K562 (cell line): ENCODE measurements around the gene SLC40A1. TPM values are rescaled to one million over a fixed set of nuclear protein-coding genes. Genes with fewer than 3 reads are reported as not detected.

Source experiments
- CBX1 ChIP-seq: sonication (generic); IDR thresholded peaks from 2 replicates; pipeline ENCODE4 v1.6.1; 2016; ENCODE audit warnings: antibody characterized with exemption, low read depth, mild to moderate bottlenecking
- CHD7 ChIP-seq: fragments of 200-600 bp; sonication (generic); IDR thresholded peaks from one replicate; pipeline ENCODE4 v1.6.1; 2012; ENCODE audit warnings: mild to moderate bottlenecking, low read depth, low read length, inconsistent platforms
- CREB5 ChIP-seq: fragments of 250-450 bp; sonication (Bioruptor Pico); IDR thresholded peaks from 2 replicates; pipeline ENCODE4 v1.5.0; 2020; ENCODE audit warnings: mild to moderate bottlenecking
- ELF2 ChIP-seq: fragments of 250-450 bp; sonication (Bioruptor Pico); IDR thresholded peaks from 2 replicates; pipeline ENCODE4 v1.5.0; 2021; ENCODE audit warnings: mild to moderate bottlenecking
- ELF4 ChIP-seq: fragments of 450-650 bp; formaldehyde crosslinking; IDR thresholded peaks from 2 replicates; pipeline ENCODE4 v1.4.0; 2022; ENCODE audit warnings: missing genetic modification characterization
- NFATC3 ChIP-seq: fragments of 450-650 bp; IDR thresholded peaks from 2 replicates; pipeline ENCODE4 v1.6.1; 2017; ENCODE audit warnings: mild to moderate bottlenecking
- PHB2 ChIP-seq: fragments of 450-650 bp; IDR thresholded peaks from 2 replicates; pipeline ENCODE4 v1.6.1; 2017; ENCODE audit warnings: low read depth
- SRSF9 ChIP-seq: fragments of 200-400 bp; formaldehyde crosslinking; IDR thresholded peaks from 2 replicates; pipeline ENCODE4 v1.6.1; 2017; ENCODE audit warnings: low read depth, low read length, borderline replicate concordance
- ZC3H11A ChIP-seq: IDR thresholded peaks from 2 replicates; pipeline ENCODE4 v1.6.1; 2012; ENCODE audit warnings: low read depth, low read length, improper control_type of control experiment
- ZNF551 ChIP-seq: fragments of 250-450 bp; sonication (Bioruptor Pico); IDR thresholded peaks from 2 replicates; pipeline ENCODE4 v1.5.0; 2021; ENCODE audit warnings: mild to moderate bottlenecking, moderate library complexity
- ZNF830 ChIP-seq: fragments of 250-450 bp; sonication (Bioruptor Pico); IDR thresholded peaks from 2 replicates; pipeline ENCODE4 v1.5.0; 2021; ENCODE audit warnings: mild to moderate bottlenecking
- polyA plus RNA-seq, 8 experiments: library from polyadenylated mRNA; depleted of rRNA in 4 of 8; stranded (reverse) in 5 of 8; unstranded in 3 of 8; fragments of >200 nt; fragmentation: Nextera tagmentation in 2 of 8; fragmentation: Illumina TruSeq in 1 of 8; extraction: Ambion mirVana in 2 of 8; extraction: Trizol in 1 of 8; gene quantifications; 2 replicates each; pipeline versions ENCODE4 v1.2.1 to v1.2.3, GENCODE V29; 2011 to 2014; ENCODE audit warnings: inconsistent platforms in 1 of 8, missing spikeins in 1 of 8
- total RNA-seq, 7 experiments: library from RNA; depleted of rRNA in 6 of 7; stranded (reverse); fragments of >200 nt in 6 of 7; fragmentation: Illumina TruSeq in 2 of 7; extraction: Trizol in 2 of 7; gene quantifications; 2 replicates each; pipeline versions ENCODE4 v1.2.1 to v1.2.3, GENCODE V29; 2011 to 2021; ENCODE audit warnings: low replicate concordance in 1 of 7

The SLC40A1 gene
- total and polyA plus RNA-seq, 9 of the 15 experiments (the other 6 are each of a cell fraction or from before 2014, with no cell fraction given): 42.2 to 95.9 (median 54.9) TPM

DNA sequence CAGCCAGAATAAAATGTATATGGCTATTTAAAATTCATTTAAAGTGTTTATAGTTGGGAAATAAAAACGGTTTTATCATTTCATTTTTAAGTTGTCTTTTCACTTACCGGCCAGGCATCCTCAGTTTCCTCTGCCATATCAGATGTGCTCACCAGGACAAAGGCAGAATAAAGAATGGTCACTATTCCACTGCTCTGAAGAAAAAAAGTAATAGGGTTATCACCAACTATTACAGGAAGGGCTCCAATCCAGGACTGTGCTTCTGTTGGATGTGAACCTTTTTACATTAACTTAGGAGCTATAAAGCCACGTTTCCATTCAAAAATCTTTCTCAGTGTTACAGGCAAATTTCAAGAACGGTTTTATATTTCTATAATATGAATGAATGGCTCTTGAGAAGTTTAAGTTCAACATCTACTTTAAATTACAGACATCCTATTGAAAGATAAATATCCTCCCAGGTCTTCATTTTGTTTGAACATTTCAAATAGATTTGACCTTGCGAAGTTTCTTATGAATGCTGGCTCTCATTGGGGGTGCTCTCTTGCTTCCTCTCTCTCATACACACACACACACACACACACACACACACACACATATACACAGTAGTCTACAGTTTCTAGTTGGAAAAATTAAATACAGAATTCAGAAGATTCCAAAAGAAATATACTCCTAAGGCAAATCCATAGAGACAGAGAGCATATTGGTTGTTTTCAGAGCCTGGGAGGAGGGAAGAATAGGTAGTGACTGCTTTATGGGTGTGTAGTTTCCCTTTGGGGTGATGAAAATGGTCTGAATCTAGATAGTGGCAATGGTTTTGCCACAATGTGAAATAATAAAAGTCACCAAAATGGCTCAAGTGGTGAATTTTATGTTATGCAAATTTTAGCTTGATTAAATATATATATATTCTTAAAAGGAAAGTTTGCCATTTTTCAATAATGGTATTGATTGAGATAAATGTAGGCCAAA lies 2.9 kb upstream of the SLC40A1 start (continued):
- no peak for TF ChIP-seq CHD7
- TF ChIP-seq SRSF9: no peak
- TF ChIP-seq ZC3H11A: no peak
- no peak for TF ChIP-seq PHB2
- TF ChIP-seq ELF2: no peak
- no peak for TF ChIP-seq NFATC3
- no peak for TF ChIP-seq CREB5 (CRISPR knock-in tag)
- no peak for TF ChIP-seq ELF4 (CRISPR knock-in tag)
- no peak for TF ChIP-seq CBX1
- TF ChIP-seq ZNF551: no peak
- TF ChIP-seq ZNF830: no peak
